ENCODE results near the gene SIDT1. TPM values are rescaled to one million over a fixed set of nuclear protein-coding genes. Genes with fewer than 3 reads are reported as not detected.

SIDT1 gene
- total RNA-seq, 1 experiment from 2014 or later: not detected

- H4K91ac ChIP-seq (ENCODE audit: insufficient read length, low read depth, low read length): no peak overlapping the region
- H3K4me3 Mint-ChIP-seq: no peak overlapping the region
- no peak overlapping the region for H3K4ac ChIP-seq (ENCODE audit: low read depth, low read length)
- no peaks in the 10 kb centered on the region for H4K20me1 ChIP-seq (ENCODE audit: control insufficient read depth, insufficient read depth, insufficient read length)
- peaks cover 0 to 2% of the 10 kb centered on the region in 2 experiments; a peak in 1 of 4 replicates for H3K4me1 Mint-ChIP-seq
- no peak overlapping the region for H3T11ph ChIP-seq (ENCODE audit: low read length)
- H3K27me3 ChIP-seq (ENCODE audit: insufficient read depth, low read length): no peaks in the 10 kb centered on the region
- H3K4me1 ChIP-seq (ENCODE audit: insufficient read depth, low read length): no peaks in the 10 kb centered on the region
- no peak overlapping the region for H2BK12ac ChIP-seq (ENCODE audit: insufficient read length, low read depth, low read length)
- no CpG with 5 or more reads among the region's 3 CpGs for WGBS (ENCODE audit: extremely low coverage, insufficient read length, low lambda C conversion rate)
- no peak overlapping the region for H3K4me2 ChIP-seq (ENCODE audit: insufficient read depth, insufficient read length, low read length)
- H3K23me2 ChIP-seq (ENCODE audit: insufficient read length, low read depth, low read length, poor library complexity, severe bottlenecking): no peaks in the 10 kb centered on the region
- H3K27ac Mint-ChIP-seq: no peak overlapping the region; a peak in 1 of 7 replicates
- no peak for DNase-seq
- no peaks in the 10 kb centered on the region for H3K9me3 ChIP-seq (ENCODE audit: control insufficient read depth, low read depth, low read length)
- H3K27me3 Mint-ChIP-seq (ENCODE audit: low read depth): no peaks in the 10 kb centered on the region
- H3K79me1 ChIP-seq (ENCODE audit: insufficient read depth, low read depth, low read length, poor library complexity, severe bottlenecking): no peaks in the 10 kb centered on the region
- H4K5ac ChIP-seq (ENCODE audit: insufficient read length, low read depth, low read length): no peak overlapping the region
- no peak overlapping the region for H3K23ac ChIP-seq (ENCODE audit: insufficient read length, low read depth, low read length)
- no peaks in the 10 kb centered on the region for H3K9me3 Mint-ChIP-seq
- H3K9ac ChIP-seq (ENCODE audit: extremely low read depth, insufficient read length, low read length): no peak overlapping the region
- H3K18ac ChIP-seq (ENCODE audit: insufficient read length, low read depth, low read length): no peak overlapping the region
- H2BK120ac ChIP-seq (ENCODE audit: low read depth, low read length, poor library complexity, severe bottlenecking): no peak overlapping the region
- H2AFZ ChIP-seq (ENCODE audit: low read length): no peak overlapping the region
- no peaks in the 10 kb centered on the region for H3K36me3 Mint-ChIP-seq (ENCODE audit: insufficient read depth in 1 of 3, low read depth in 3 of 3)
- H2BK5ac ChIP-seq (ENCODE audit: insufficient read length, low read length): no peak overlapping the region
- H2BK15ac ChIP-seq (ENCODE audit: low read depth, low read length): no peak overlapping the region
- TF ChIP-seq, protein P1, sequence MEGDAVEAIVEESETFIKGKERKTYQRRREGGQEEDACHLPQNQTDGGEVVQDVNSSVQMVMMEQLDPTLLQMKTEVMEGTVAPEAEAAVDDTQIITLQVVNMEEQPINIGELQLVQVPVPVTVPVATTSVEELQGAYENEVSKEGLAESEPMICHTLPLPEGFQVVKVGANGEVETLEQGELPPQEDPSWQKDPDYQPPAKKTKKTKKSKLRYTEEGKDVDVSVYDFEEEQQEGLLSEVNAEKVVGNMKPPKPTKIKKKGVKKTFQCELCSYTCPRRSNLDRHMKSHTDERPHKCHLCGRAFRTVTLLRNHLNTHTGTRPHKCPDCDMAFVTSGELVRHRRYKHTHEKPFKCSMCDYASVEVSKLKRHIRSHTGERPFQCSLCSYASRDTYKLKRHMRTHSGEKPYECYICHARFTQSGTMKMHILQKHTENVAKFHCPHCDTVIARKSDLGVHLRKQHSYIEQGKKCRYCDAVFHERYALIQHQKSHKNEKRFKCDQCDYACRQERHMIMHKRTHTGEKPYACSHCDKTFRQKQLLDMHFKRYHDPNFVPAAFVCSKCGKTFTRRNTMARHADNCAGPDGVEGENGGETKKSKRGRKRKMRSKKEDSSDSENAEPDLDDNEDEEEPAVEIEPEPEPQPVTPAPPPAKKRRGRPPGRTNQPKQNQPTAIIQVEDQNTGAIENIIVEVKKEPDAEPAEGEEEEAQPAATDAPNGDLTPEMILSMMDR (conservative IDR thresholded peaks at IDR 0.05): peak; percentile 33; the same call in 2 of the 3 replicates
- H4K8ac ChIP-seq (replicated peaks; ENCODE audit: insufficient read length, low read depth, low read length): no peak overlapping the region
- no peak overlapping the region for H3K14ac ChIP-seq (ENCODE audit: insufficient read depth, low read length)
- no peak overlapping the region for H3K27ac ChIP-seq (ENCODE audit: insufficient read length, low read depth, low read length)
- no peak overlapping the region for H2BK20ac ChIP-seq (ENCODE audit: low read depth, low read length, poor library complexity, severe bottlenecking)
- no peaks in the 10 kb centered on the region for H3K79me2 ChIP-seq (ENCODE audit: insufficient read depth, low read length)
- no peak overlapping the region for H2AK5ac ChIP-seq (ENCODE audit: insufficient read length, low read length)
- no peak overlapping the region for H3K56ac ChIP-seq (ENCODE audit: insufficient read length, low read depth, low read length)
Measured at GRCh38 chr3:113552851-113553250, 20.5 kb downstream of the SIDT1 start.

All from H9 (cell line).